Stimulated activated CD8-positive, alpha-beta memory T cell treated with anti-CD3 and anti-CD28 coated beads, Interleukin-15, amount 100 ng/mL, for 1 hour (primary cell): ENCODE measurements around the gene SUN5.

Experiments used
- DNase-seq: peaks from one replicate; pipeline ENCODE4 v3.0.0-alpha.2; 2020; ENCODE audit warnings: low read depth

Gene SUN5

DNA sequence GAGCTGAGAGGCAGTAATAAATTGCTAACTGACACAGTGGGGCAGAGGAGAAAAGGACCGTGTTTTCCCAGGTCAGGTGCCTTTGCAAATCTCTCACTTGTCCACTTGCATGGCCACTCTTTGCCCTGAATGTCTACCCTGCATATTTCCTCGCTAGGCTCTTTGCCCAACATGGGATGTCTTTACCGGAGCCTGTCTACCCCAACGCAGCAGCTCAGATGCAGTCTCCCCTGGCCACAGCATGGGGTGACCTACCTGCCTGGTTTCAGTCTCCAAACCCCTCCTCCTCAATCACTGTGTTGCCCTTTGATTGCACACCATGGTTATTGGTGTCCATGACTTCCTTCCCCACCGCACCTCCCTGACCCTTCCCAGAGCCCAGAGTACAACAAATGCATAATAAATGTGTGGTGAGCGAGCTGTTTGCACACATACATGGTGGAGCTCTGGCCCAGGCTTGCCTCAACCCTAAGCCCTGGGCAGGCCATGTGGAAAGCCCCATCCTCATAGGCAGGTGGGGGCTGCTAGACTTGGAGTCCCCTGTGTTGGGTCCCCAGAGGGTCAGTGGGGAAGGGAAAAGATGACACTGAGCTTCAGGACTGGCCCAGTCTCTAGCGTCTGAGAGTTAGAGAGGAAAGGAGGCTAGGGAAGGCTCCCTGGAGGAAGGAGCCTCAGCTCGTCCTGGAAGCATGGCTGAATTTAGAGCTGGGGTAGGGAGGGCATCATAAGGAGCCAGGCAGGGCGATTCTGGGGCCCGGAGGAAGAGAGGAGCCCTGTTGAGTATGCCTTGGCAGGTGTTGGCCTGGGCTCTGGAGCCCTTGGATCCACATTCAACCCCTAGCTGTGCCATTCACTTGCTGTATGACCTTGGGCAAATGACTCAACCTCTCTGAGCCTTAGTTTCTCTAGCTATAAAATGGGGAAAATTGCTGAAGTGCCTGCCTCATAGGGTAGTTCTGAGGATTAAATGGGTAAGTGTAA lies 22.8 kb upstream of the SUN5 start:
- no peak for DNase-seq

DNA sequence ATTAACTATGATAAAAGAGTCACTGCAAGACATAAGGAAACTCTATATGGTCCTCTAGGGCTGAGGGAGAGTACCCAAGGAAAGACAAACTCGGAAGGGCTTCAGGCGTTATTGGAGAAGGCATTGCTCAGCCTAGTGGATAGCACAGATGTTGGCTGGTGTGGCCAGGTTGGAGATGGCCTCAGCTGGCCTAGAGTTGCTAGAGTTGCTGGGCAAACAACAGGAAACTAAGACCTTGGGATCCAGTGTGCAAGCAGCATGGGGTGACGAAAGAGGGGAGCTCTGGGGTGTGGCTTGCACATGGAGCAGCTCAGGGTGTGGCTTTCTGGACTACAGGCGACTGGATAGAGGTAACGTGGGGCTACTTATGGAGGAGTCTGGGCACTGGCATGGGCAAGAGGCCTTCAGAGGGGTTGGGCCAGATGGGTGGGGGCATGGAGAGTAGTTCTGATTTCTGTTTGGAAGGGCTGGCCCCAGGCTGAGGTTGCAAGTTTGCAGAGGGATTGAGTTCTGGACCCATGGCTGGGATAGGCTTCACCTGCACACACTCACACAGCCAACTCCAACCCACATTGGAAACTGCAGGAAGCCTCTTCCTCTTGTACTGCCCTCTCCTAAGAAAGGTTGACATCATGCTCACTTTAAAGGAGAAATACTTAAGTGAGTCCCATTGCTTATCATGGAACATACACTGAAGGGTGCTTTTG lies 22.0 kb upstream of the SUN5 start:
- no peak for DNase-seq

DNA sequence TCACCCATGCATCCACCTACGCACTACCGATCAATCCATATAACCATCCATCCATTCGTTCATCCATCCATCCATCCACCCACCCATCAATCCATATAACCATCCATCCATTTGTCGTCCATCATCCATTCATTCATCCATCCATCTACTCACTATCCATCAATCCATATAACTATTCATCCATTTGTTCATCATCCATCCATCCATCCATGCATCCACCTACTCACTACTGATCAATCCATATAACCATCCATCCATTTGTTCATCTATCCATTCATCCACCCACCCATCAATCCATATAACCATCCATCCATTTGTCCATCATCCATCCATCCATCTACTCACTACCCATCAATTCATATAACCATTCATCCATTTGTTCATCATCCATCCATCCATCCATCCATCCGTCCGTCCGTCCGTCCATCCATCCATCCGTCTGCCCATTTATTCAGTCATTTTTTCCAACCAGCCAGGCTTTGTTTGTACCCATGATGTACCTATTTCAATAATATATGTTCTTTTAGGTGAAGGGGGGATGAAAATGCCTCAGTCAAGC lies 21.2 kb upstream of the SUN5 start:
- DNase-seq, result no peak

DNA sequence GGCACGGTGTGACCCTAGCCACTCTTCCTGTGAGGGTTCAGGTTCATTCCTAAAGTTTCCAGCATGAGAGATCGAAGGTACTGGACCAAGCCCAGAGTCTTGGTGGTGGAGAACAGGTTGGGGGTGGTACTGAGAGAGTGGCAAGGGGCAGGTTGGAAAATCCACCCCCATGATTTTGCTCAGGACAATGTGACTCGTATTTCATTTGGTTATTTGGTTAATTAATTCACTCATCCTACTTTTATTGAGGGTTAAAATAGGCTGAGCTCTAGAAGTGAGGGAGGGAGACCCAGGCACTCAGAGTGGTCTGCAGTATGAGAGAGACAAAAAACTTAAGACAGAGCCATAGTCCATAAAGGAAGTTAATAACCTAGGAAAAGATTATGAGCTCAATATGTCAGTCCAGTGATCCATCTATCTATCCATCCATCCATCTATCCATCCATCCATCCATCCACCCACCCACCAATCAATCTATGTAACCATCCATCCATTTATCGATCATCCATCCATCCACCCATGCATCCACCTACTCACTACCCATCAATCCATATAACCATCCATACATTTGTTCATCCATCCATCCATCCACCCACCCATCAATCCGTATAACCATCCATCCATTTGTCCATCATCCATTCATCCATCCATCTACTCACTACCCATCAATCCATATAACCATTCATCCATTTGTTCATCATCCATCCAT lies 20.5 kb upstream of the SUN5 start:
- DNase-seq, result no peak

DNA sequence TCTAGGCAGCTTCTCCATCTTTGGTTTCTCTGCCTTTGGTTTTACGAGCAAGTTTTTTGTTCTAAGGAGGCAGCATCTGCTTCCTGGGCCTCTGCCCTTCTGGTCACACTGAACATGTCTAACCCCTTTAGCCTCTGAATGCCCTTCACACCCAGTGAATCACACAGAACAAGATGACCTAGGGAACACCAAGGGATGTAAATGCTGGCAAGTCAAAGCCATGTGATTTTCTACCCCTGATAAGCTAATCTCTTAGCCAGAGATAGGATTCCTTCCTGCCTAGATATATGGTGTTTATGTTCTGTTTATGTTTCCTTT lies 20.0 kb upstream of the SUN5 start:
- DNase-seq, result no peak

DNA sequence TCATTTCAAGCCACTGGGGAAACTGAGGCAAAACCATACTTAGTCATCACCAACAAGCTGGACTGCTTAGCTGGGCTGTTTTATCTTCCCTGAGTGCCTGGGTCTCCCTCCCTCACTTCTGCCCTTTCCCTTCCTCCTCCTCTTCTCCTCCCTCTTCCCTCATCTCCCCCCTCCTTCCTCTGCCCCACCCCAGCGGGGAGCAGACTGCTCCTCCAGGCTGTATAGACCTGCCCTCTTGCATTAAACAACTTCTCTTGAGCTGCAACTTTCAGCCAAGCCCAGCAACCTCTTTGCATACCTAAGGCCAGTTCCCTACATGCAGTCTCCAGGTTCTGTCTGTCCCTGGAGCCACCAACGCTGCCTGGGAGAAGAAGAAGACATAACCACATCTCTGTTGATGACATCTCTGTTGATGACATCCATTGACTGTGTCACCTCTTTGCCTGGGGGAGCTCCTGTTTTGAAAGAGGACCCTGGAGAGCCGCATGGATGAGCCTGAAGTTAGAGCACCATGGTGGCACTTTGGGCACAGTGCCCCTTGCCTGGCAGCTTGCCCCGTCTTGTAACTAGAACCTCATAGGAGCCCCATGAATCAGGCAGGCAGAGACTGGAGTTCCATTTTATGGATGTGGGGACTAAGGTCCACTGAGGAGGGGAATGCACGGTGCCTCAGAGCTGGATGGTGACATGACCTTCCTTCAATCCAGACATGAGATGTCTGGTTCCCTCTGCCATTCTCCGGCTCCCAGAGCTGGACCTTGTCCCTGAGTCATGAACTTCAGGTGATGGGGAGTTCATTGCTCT lies 19.4 kb upstream of the SUN5 start:
- DNase-seq, result no peak

DNA sequence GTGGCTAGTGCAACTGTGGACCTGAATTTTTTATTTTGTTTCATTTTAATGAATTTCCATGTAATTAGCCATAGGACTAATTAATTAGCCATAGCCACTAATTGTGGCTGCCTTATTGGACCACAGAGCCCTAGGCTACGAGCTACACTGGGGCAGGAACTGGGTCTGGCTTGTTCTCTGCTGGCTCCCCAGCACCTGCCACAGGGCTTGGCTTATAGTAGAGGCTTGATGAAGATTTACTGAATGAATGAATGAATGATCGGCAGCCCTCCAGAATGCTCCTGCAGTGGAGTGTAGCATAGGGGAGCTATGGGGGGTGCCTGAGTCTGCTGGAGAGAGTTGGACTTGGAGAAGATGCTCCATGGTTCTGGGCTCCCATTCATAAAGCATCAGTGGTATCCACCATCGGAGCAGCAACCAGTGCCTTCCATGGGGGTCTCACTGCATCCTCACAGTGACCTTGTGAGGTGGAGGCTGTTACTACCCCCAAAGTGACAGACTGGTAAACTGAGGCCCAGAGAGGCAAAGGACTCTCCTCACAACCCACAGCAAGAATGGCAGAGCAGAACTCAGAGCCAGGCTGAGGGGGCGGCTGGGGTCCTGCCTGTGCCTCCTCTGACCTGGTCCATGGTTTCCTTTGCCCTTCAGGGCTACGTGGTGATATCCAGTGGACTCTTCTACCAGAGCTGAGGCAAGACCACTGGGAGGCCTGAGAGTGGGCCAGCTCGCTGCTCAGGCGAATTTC lies 18.6 kb upstream of the SUN5 start:
- DNase-seq, result no peak

DNA sequence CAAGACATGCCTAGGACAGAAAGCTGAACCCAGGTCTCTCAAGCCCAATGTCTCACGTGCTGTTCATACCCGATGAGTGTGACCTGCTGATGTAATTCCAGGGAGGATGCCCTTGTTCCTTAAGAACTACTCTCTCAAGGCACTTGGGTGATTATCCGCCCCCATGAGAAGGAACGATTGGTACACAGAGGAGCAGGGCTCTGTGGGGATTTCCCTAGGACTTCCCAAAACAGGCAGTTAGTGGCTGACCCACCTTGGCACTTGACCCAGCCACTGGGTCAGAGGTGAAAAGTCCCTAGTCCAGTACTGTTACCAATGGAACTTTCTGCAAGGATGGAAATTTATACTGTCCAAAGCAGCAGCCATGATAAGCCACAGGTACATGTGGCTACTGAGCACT lies 18.1 kb upstream of the SUN5 start:
- DNase-seq, result no peak

DNA sequence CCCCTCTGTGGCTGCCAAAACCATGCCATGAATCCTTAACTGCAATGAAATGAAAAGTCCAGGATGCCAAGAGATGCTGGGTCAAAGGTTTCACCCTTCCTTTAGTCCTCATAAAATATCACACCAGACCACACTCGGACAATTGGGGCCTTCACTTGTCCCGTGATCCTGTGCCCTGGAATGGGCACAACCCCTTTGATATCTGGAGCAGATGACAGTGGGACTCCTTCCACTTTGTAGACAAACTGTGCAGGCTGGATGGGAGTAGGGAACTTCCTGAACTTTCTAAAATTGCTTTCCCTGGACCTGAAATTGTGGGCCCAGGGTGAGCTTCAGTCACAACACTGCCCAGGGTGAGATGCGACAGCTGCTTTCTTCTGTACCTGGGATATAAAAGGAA lies 17.6 kb upstream of the SUN5 start:
- no peak for DNase-seq

DNA sequence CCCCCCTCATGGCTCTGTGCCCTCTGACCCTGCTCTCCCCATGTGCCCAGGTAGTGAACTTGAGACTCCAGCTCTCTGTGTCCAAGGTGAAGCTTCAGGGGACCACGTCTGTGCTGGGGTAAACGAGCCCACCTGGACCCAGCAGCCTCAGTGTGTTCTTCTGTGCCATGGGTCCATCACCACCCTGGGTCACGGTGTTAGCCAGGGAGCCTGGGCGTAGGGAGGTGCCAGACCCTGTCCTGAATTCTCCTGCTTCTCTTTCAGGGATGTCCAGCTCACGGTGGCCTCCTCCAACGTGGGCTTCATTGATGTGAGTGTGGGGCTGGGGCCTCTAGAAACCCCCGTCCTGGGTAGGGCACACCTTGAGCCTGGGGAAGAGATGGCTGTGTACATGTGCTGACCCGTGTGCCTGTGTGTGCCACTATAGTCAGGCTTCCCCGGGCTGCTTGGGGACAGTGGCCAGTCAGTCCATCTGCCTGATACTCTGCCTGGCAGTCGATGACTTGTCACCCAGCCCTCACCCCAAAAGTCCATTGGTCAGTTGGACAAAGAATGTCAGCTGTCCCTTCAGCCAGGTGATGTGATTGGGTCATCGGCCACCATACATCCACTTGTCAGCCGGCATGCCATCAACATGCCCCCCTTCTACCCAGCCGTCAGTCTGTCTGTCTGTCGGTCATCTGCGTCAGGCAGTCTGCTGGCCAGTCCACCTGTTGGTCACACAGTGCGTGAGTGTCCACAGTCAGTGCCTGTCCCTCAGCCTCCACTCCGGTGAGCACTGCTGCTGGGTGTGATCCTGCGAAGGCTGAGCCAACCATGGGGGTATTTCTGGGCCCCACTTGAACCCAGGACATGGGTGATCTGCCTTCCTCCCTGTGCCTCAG lies 16.3 kb upstream of the SUN5 start:
- no peak for DNase-seq

DNA sequence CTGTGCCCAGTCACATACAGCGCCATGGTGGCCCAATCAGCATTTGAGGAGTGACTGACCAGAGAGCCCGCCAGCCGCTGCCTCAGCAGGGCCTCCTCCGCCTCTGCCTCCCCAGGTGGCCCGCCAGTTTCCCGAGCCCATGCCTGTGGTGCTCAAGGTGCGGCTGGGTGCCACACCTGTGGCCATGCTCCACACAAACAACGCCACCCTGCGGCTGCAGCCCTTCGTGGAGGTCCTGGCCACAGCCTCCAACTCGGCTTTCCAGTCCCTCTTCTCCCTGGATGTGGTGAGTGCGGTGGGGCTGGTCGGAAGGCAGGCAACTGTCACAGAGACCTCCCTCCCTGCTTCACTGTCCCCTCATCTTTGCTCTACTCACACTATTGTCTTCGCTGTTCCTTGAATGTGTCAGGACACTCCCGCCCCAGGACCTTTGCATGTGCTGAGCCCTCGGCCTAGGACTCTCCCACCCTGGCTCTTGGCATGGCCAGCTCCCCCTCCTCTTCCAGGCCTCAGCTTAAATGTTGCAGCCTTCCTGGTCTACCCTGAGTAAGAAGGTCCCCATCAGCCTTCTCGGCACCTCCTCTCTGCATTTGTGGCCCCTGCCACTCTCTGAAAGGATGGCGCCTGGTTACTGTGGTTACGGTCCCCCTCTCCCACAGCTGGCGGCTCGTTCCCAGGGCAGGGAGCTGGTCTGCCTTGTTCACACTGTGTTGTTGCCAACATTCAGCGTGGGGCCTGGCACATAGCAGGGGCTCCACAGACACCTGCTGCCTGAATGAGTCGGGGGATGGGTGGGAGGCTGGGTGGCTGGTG lies 15.4 kb upstream of the SUN5 start:
- DNase-seq, result no peak

DNA sequence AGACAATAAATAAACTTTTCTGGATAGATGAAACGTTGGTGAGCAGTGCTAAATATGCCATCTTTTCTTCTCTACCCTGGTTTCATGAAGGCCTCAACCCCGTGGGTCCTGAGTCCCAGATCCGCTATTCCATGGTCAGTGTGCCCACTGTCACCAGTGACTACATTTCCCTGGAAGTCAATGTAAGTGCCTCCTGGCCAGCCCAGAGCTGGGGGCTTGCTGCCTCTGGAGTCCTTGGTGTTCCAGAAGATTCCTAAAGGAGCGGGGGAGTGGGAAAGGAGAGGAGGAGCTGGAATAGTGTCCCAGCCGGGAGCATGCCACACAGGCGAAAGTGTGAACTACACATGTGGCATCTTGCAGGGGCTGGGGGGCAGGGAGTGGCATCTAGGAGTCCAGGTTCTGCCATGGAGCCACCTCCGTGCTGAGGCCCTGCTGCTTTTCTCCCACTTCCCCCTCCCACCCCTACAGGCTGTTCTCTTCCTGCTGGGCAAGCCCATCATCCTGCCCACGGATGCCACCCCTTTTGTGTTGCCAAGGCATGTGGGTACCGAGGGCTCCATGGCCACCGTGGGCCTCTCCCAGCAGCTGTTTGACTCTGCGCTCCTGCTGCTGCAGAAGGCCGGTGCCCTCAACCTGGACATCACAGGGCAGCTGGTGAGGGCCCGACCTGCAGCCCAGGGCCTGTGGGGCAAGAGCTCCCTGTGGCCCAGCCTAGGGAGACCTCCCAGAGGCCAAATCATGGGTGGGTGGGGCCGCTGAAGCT lies 14.1 kb upstream of the SUN5 start:
- DNase-seq, result no peak

DNA sequence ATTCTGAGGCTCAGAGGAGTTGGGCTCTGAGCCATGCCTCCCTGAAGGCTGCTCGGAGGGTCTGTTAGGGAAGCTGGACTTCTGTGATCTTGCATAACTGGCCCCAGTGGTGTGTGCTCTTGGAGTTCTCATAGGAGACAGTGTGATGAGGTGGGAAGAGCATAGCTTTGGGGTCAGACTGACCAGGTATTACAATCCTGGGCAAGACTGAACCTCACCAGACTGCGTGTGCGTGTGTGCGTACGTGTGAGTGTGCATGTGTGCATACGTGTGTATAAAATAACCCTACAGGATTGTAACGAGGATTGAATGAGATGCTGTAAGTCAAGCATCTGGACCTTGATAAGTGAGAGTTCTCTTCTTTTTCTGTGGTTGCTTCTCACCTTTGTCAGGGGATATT lies 13.3 kb upstream of the SUN5 start:
- no peak for DNase-seq

DNA sequence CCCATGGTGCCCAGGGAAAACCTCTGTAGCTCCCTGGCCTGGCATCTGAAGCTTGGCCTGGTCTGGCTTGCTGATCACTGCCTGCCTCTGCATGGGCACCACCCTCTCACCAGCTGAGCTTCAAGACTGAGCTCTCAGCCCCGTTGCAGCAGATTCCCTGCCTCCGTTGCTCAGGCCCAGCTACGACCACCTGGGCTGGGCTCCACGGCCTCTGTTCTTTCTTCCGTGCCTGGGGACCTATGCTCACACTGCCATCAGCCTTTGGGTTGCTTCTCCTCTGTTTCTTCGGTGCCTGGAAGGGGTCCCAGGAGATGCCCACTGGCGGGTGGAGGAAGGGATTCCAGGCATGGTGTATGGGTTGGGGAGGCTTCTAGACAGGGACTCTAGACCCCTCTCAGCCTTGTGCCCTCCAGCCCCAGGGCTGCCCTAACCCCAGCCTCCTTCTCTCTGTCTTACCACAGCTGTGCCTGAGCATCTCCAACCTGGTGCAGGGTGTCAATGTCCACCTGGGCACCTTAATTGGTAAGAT lies 12.4 kb upstream of the SUN5 start:
- DNase-seq, result no peak

DNA sequence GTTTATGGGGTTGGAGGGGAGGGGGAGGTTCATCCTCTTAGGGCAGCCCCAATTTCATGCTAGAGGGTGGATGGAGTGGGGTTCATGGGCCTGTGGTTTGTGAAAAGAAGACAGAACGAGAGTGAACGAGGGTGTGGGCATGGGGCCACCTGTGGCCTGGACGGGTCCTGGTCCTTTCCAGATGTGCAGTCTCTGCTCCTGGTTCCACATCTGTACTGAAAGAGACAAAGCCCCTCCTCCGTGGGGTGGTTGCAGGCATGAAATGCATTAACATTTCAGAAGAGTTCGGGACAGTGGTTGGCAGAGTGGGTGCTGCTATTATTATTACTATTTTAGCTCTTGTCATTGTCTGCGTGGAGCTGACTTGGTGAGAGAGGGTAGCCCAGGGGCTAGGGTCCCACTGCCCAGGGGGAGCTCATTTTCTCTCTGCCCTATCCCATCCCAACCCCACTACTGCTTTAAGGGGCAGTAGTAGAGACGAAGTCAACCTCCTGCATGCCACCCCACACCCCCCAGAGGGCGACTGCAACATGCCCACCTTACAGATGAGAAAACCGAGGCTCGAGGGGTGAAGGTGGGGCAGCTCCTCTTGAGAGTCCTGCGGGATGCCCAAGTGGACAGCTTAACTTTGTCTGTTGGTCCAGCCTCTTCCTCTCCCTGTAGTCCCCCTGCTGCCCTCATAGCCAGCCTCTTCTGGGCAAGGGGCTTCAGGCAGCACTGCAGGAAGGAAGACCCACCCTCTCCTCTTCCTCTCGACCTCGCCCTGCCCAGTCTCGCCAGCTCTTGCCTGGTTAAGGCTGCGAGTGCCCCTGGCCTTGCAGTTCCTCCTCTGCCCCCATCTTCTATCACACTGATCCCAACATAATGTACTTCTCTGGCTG lies 11.7 kb upstream of the SUN5 start:
- no peak for DNase-seq

DNA sequence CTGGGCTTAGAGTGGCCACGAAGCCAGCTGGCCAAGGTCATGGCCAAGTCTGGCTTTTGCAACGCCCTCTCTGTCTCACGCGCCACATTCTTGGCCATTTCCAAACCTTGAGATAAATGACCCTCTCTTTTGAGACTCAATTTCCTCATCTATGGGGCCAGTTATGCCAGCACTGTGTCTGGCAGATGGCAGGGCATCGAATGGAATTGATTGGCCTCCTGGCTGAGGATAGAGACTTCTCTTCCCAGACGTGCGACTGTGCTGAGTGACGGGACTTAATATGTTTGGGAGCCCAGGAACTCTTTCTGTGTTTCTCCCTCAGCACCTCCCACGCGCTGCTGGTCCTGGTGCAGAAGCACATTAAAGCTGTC lies 10.9 kb upstream of the SUN5 start:
- DNase-seq, result no peak
